HCT116 (cell line): ENCODE measurements around the gene CPA5.

Experiments used
- CEBPB ChIP-seq: IDR thresholded peaks from 2 replicates; pipeline ENCODE4 v1.6.1; 2012; ENCODE audit warnings: low read depth
- ELF1 ChIP-seq: IDR thresholded peaks from 2 replicates; pipeline ENCODE4 v1.6.1; 2012; ENCODE audit warnings: low read depth, borderline replicate concordance
- EZH2 ChIP-seq: fragments of 200-600 bp; sonication (generic); IDR thresholded peaks from 2 replicates; pipeline ENCODE4 v1.6.1; 2017; ENCODE audit warnings: antibody characterized with exemption, mixed run types
- EZH2phosphoT487 ChIP-seq: fragments of 200-600 bp; IDR thresholded peaks from 2 replicates; pipeline ENCODE4 v1.6.1; 2018; ENCODE audit warnings: antibody characterized with exemption, borderline replicate concordance
- POLR2A ChIP-seq: IDR thresholded peaks from 2 replicates; pipeline ENCODE4 v1.7.0; 2011; ENCODE audit warnings: borderline replicate concordance; ENCODE audit not compliant: insufficient read depth, insufficient read length; ENCODE audit errors: extremely low read depth
- POLR2AphosphoS5 ChIP-seq: IDR thresholded peaks from 2 replicates; pipeline ENCODE4 v1.6.1; 2011; ENCODE audit warnings: mild to moderate bottlenecking, low read depth, low read length, moderate library complexity
- YY1 ChIP-seq: IDR thresholded peaks from 2 replicates; pipeline ENCODE4 v1.6.1; 2011; ENCODE audit warnings: low read length, low read depth, moderate library complexity, mild to moderate bottlenecking; ENCODE audit not compliant: insufficient replicate concordance; ENCODE audit errors: extremely low read depth
- TF ChIP-seq, protein P1 (sequence below): IDR thresholded peaks from 2 replicates; pipeline ENCODE4 v1.6.1; 2012; ENCODE audit warnings: low read depth
- TF ChIP-seq, protein P2 (sequence below): IDR thresholded peaks from 2 replicates; pipeline ENCODE4 v1.6.1; 2012
- TF ChIP-seq, protein P3 (sequence below), 3 experiments: fragments of 200-600 bp in 1 of 3; sonication (generic) in 1 of 3; IDR thresholded peaks in 2 of 3; conservative IDR thresholded peaks in 1 of 3; 2 replicates each; pipeline ENCODE4 v1.5.1; 2012 to 2017; ENCODE audit warnings: low read depth in 2 of 3, low read length in 2 of 3, antibody characterized with exemption in 1 of 3, borderline replicate concordance in 1 of 3, control low read depth in 1 of 3, mild to moderate bottlenecking in 1 of 3, mixed read lengths in 1 of 3, mixed run types in 1 of 3, moderate library complexity in 1 of 3; ENCODE audit not compliant: insufficient read depth in 1 of 3

DNA sequence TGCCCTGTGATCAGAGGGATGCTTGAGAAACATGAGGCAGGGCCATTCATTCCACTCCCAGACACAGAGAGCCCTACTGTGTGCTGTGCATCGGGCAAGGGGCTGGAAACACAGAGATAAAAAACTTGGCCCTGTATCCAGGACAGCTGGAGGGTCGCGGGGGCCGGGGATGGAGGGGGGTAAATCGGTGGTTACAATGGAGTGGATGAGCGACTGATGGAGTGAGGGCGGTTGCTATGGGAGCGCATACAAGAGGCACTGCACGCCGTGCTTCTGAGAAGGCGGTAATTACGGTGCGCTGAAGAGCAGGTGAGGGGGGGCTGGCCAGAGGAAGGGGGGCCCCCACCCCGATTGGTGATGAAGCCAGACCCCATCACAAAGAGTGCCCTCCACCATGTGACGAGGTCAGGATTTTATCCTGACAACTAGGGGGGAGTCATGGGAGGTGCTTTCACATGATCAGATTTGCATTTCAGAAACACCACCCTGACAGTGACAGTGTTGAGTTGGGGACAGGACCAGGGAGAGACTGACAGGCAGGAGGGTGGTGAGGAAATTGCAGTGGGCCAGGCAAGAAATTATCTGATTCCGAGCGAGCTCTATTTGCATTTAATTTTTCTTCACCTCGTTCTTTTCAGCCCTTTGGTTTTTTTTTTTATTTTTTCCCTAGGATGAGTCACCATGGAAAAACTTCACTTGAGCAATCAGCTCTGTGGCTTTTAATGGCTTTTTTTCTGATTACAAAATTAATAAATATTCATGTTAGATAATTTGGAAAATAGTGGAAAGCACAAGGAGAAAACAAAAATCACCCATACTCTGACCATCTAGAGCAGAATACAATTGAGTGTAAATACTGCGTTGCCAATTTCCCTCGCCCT is 7.8 kb downstream of the CPA5 start:
- TF ChIP-seq, protein P1, sequence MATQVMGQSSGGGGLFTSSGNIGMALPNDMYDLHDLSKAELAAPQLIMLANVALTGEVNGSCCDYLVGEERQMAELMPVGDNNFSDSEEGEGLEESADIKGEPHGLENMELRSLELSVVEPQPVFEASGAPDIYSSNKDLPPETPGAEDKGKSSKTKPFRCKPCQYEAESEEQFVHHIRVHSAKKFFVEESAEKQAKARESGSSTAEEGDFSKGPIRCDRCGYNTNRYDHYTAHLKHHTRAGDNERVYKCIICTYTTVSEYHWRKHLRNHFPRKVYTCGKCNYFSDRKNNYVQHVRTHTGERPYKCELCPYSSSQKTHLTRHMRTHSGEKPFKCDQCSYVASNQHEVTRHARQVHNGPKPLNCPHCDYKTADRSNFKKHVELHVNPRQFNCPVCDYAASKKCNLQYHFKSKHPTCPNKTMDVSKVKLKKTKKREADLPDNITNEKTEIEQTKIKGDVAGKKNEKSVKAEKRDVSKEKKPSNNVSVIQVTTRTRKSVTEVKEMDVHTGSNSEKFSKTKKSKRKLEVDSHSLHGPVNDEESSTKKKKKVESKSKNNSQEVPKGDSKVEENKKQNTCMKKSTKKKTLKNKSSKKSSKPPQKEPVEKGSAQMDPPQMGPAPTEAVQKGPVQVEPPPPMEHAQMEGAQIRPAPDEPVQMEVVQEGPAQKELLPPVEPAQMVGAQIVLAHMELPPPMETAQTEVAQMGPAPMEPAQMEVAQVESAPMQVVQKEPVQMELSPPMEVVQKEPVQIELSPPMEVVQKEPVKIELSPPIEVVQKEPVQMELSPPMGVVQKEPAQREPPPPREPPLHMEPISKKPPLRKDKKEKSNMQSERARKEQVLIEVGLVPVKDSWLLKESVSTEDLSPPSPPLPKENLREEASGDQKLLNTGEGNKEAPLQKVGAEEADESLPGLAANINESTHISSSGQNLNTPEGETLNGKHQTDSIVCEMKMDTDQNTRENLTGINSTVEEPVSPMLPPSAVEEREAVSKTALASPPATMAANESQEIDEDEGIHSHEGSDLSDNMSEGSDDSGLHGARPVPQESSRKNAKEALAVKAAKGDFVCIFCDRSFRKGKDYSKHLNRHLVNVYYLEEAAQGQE, result no peak
- TF ChIP-seq EZH2phosphoT487, result no peak
- TF ChIP-seq EZH2, result no peak
- TF ChIP-seq, protein P2, sequence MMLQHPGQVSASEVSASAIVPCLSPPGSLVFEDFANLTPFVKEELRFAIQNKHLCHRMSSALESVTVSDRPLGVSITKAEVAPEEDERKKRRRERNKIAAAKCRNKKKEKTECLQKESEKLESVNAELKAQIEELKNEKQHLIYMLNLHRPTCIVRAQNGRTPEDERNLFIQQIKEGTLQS, result no peak
- TF ChIP-seq, protein P3, sequence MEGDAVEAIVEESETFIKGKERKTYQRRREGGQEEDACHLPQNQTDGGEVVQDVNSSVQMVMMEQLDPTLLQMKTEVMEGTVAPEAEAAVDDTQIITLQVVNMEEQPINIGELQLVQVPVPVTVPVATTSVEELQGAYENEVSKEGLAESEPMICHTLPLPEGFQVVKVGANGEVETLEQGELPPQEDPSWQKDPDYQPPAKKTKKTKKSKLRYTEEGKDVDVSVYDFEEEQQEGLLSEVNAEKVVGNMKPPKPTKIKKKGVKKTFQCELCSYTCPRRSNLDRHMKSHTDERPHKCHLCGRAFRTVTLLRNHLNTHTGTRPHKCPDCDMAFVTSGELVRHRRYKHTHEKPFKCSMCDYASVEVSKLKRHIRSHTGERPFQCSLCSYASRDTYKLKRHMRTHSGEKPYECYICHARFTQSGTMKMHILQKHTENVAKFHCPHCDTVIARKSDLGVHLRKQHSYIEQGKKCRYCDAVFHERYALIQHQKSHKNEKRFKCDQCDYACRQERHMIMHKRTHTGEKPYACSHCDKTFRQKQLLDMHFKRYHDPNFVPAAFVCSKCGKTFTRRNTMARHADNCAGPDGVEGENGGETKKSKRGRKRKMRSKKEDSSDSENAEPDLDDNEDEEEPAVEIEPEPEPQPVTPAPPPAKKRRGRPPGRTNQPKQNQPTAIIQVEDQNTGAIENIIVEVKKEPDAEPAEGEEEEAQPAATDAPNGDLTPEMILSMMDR (IDR thresholded peaks at IDR 0.05 in 2 of 3, conservative IDR thresholded peaks at IDR 0.05 in 1 of 3; ENCODE audit: borderline replicate concordance in 1 of 3, insufficient read depth in 1 of 3, low read depth in 2 of 3, low read length in 2 of 3), result no peak
- peak; percentile 95 for TF ChIP-seq CEBPB
- no peak for TF ChIP-seq POLR2AphosphoS5
- TF ChIP-seq POLR2A, result no peak
- no peak for TF ChIP-seq ELF1
- no peak for TF ChIP-seq YY1
